Stimulated activated CD8-positive, alpha-beta memory T cell treated with anti-CD3 and anti-CD28 coated beads, Interleukin-4, amount 100 ng/mL, for 1 hour (primary cell): ENCODE measurements around the gene SMYD3.
"Not testable (repeated sequence)": the region's sequence is repeated elsewhere in the genome, so short reads cannot be mapped to it uniquely, and the experiment has no call there.

Experiments
- DNase-seq, 2 donors: peaks; one replicate each; pipeline ENCODE4 v3.0.0-alpha.2; 2020; ENCODE audit warnings: low read depth in 2 of 2, low spot score in 1 of 2

Gene SMYD3

DNA sequence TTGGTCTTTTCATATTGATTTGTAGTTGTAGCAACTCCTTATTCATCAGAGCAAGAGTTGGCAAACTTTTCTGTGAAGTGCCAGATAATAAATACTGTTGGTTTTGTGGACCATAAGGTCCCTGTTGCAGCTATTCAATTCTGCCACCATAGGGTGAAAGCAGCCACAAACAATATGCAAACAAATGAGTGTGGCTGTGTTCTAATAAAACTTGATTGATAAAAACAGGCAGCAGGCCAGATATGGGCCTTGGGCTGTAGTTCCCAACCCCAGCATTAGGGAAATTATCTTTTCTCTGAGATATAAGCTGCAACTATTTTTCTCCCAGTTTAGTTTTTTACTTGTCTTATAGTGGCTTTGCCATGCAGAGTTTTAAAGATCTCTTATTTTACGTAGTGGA is 469.2 kb downstream of the SMYD3 start:
- DNase-seq = no peak

DNA sequence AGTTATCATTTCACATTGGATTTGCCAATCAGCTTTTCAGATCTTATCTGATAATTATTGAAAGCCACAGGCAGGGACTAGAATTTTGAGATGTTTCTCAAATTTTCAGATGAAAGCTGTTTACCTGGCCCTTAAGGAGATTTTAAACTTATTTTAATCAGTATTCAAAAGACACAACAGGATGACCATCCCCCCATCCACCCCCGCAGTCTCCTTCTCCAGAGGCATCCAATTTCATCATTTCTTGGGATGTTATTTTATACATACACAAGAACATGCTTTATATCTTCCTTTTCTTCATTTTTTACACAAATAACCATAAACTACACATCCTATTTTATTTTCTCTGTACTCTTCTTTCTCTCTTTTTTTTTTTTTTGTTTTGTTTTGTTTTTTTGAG is 470.9 kb downstream of the SMYD3 start:
- DNase-seq = no peak

DNA sequence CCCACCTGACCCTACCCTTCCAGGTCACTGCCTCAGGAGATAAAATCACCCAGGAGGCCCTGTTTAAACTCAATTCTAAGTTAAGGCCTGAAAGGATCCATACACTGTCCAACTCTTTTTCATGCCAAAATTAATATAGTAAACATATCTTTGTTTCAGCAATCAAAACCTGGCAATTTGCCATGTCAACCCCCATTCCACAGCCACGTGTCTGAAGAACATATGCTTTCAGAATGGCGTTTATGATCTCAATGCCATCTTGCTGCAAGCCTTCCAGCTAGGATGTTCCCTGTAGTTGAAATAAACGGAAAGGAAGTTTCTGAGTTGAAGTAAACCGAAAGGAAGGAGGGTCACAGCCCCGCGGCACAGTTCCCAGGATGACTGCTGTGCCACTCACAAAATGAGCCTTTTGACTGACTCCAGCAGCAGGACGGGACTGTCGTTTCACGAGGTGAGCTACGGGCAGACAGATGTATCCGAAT is 472.0 kb downstream of the SMYD3 start:
- DNase-seq = no peak

DNA sequence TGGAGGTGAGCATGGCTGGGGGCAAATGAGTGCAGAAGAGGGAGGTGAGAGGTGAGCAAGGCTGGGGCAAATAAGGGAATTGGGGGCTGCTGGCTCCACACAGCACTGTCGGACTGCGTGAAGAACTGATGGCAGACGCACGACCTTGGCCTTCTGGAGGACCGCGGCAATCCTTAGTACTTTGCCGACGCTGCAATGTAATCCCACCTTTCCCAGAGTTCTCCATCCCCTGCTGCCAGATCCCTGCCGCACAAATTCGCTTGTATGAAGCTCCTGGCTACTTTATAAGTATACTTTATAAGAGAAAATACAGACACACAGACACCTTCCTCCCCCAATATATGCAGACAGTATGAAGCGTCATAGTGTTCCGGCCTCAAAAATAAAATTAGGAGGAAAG is 472.4 kb downstream of the SMYD3 start:
- no peak for DNase-seq

DNA sequence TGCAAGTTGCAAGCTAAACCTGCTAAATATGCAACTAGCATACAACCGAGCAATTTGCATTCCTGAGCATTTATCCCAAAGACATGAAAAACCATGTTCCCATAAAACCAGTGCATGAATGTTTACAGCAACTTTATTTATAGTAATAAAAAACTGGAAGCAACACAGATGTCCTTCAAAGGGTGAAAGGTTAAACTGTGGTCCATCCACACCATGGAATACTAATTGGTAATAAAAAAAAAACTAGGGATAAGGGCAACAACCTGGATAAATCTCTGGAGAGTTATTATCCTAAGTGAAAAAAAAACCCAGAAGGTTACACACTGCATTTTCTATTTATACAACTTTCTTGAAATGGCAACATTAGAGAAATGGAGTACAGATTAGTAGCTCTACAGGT is 474.1 kb downstream of the SMYD3 start:
- no peak for DNase-seq

DNA sequence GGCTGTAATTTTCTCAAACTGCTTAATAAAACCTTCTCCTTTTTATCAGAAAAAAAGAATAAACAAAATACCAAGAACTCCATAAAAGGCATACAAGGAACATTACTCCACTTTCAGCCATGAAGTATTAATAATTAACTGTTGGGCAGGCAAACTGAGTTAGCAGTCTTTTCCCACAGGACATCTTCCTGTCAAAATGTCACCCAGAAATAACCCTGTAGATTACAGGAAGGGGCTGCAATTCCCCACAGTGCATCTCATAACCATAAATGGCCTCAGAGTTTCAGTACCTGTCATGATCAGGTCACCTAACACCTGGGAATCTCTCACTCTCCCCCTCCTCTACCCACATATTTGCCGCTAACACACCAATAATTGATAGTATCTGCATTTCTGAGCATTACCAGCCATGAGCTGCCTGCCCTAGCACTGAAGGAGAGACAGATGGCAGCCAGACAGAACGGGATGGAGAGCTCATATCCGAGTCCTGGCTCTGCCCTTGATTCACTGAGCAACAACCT is 475.0 kb downstream of the SMYD3 start:
- DNase-seq = no peak

DNA sequence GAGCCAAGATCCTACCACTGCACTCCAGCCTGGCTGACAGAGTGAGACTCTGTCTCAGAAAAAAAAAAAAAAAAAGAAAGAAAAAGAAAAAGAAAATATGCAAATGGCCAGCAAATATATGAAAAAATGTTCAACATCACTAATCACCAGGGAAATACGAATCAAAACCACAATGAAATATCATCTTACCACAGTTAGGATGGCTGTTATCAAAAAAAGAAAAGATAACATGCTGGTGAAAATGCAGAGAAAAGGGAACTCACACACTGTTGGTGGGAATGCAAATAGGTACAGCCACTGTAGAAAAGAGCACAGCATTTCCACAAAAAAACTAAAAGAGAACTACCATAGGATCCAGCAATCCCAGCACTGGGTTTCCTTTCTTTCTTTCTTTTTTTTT is 477.5 kb downstream of the SMYD3 start:
- DNase-seq = no peak

DNA sequence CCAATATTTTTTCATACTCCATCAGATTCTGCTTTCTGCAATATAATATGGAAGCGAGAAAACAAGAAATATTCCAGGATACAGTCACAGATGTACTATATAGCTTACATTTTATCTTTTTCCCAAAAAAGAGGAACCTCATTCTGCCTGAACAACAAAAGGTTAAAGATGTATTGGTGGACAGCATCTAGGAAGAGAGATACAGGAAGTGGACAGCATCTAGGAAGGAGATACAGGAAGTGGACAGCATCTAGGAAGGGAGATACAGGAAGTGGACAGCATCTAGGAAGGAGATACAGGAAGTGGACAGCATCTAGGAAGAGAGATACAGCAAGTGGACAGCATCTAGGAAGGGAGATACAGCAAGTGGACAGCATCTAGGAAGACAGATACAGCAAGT is 483.0 kb downstream of the SMYD3 start:
- DNase-seq = not testable (repeated sequence)

DNA sequence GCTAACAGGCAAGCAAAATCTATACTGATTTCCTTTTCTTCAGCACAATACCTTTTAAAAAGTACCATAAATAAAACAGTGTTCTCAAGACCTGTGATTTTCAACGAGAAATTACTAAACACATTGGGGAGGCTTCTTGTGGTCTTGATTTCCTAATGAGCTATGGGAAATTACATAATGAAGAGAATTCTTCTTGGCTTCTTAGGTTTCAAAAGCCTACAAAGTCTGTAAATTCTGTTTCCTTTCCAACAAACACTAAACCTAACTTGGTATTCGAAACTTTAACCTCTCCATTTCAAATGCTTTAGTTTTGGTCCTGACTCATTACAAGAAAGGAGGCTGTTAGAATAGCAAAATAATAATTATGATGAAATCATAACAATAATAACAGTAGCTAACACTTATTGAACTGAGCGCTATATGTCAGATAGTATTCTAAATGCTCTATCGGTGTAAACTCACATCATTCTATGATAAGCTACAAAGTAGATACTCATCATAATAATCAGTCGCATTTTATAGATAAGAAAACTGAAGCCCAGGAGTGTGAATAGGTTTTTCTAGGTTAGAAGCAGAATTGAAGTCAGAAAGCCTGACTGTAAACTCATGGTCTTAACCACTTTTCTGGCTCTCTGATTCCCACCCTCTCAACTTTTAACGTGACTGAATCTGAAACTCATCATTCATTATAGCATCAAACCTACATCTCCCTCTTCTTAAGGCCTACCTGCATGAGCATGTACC is 486.7 kb downstream of the SMYD3 start:
- DNase-seq = no peak

DNA sequence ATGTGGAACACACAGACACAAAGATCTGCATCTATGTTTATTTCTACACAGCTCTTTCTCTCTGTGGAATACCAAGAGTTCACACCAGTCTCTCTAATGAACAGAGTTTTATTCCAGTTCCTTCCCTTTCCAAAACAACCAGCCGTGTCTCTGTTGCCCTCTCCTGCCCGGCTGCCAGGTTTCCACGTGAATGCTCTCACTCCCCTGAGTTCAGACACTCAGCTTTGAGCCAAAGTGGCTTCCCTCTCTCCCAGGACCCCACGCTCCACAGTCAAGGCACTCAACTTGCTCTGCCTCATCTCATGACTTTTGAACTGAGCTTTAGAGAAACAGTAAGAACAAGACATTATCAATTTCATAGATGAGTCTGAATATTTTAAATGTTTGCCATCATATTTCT is 488.9 kb downstream of the SMYD3 start:
- DNase-seq = no peak

DNA sequence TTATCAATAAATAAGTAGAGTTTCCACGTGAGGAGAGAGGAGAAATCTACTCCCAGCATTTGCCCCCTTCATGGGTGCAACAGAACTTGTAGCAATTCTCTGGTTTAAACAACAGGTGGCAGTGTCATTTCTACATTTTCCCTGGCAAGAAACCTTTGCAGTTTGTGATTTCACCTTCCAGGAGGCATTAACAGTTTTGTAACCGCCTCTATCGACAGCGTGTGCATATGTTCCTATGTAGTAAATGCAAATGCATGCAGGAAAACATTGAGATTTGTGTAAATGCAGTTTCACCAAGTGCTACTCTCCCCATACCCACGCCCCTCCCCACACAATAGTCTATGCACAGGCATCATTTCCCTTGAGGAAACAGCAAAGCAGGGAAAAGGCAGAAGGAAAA is 494.7 kb downstream of the SMYD3 start:
- no peak for DNase-seq

DNA sequence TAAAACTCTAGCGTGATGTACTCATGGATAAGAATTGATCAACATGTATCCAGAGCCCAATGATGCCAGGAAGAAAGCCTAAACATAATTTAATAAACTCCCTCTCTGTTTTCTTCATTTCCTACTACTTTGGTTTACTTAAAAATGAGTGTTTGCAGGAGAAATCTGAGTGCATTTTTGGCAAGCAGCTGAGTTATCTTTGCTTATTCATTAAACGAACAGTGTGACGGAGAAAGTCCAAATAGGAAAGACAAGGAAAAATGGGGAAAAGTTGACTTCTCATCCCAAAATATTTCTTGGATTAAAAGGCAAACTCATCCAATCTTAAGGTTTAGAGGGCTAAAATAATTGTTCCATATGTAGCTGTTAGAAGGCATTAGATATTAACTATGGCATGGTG is 496.7 kb downstream of the SMYD3 start:
- no peak for DNase-seq

DNA sequence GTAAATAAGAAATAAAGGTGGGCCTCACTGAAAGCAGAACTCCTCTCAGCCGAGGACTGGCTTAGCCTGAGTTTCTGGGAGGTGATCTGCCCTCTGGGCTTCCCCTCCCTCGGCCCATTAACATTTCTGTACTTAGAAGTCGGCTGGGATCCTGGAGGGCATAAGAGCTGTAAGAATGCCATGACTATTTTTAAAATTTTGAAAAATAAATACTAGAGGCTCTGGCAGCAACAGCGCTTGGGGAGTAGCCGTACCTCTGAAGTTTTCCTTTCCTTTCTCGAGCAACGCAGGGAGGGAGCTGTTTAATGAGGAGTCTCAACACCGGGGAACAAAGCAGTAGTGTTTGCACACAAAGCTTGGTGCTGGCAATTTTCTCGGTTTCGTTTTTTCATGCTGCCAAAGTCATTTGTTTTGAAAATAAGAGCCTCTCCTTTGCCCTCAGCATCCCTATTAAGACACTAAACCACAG is 498.7 kb downstream of the SMYD3 start:
- DNase-seq = no peak

DNA sequence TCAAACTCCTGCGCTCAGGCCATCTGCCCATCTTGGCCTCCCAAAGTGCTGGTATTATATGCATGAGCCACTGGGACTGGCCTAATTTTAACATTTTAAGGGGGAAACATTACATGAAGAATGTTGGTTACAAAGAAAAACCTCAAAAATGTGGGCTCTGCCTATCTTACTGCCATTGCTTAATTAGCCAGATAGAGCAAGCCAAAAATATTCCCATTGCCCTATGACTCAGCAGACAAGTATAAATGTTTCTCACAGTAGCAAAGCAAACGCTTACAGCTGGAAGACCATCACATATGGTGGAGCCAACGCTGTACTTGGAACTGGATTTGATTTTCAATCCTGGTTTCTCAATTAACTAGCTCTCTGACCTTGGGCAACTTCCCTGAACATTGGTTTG is 502.0 kb downstream of the SMYD3 start:
- DNase-seq = no peak

DNA sequence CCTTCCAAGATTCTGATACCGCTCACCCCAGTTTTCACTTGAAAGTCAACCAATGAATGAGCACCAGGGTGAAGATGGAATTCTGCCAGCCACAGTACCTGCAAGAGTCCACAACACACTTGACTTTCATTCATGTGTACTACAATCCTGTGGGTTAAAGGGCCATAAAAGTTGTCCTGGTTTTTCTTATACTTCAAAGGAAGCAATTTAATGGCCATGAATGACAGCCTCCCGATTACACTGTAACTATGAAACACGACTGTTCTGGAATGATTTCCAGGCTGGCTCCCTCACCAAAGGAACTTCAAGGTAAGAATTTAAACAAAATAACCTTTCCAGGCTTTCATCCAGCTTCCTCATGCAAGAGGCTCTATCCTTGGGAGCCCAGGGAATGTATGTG is 502.8 kb downstream of the SMYD3 start:
- no peak for DNase-seq

DNA sequence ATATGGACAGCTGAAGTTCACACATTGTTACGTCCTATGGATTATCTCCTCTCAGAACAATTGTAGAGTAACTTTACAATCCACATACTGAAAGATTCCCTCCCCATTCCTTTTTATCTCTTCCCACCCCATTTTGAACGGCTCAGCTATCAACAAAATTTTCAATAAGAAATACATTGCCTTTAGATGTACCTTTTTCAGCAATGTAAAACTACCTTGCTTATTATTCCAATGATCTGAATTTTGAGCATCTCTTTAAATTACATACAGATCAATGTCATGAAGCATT is 503.7 kb downstream of the SMYD3 start:
- no peak for DNase-seq

DNA sequence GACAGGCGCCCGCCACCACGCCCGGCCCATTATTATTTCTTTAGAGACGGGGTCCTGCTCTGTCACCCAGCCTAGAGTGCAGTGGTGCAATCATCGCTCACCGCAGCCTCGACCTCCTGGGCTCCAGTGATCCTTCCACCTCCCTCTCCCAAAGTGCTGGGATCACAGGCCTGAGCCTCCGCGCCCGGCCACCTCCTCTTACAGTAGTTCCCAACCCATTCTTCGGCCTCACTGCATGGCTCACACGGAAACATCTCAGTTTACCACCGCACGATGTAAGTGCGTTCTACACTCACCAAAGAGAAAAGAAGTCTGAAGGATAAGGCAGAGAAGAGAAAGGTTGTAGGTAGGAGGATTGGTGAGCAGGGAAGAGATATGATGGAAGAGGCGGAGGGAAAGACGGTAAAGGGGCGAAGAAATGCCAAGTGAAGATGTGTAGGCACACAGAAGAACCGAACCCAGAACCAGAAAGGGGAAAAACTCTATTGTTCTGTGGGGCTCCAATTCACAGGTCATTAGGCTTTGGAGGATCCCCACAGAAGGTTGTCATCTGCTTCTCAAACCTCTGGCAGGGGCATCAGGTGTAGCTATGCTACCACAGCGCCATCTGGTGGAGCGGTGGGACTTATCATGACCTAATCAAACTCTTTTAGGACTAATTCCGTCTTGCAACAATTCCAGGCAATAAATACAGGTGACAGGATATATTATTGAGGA is 504.2 kb downstream of the SMYD3 start:
- DNase-seq = peak; percentile 68 to 75

DNA sequence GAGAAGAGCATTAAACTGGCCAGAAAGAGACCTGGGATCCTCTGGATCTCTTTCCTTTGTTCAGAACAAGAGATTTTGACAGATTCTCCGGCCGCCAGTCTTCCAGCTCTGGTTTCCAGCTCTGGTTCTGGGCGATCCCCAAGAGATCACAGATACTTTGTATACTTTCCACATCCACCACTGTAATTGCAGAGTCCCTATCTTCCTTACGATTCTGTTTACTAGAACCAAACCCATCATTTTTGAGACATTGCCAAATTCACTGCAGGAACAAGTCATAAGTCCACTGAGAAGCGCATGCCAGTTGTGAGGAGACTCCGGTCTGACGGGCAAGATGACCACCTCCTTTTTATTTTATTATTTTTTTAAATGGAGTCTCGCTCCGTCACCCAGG is 505.2 kb downstream of the SMYD3 start:
- DNase-seq = no peak

DNA sequence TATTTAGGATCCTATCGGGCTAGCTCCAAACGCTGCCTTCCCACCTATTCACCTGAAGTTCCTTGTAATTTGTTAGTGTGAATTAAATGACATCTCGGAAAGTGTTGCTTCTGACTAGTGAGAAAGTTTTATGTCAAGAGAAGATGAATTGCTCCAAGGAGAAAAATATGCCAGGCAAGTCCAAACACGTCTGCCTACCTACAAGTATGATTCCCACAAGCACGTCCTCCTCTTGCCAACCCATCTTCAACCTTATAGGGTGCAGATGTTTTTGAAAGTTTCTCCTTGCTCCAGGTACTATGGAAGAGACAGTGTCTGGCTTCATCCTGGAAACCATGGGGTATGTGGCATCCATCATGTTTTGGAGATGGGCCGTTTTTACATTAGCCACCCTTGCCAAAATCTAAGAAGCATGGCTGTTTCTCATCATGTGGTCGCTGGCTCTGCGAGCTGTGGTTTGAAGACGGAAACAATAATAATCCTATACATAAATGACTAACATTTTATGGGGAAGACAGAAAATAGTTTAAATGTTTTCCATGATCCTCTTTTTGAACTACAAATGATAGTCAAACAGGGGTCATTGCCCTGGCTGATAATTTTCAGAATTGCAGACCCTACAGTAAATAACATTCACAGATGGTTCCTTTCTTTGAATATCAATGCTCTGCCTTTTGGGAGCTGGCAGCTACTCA is 505.8 kb downstream of the SMYD3 start:
- no peak for DNase-seq

DNA sequence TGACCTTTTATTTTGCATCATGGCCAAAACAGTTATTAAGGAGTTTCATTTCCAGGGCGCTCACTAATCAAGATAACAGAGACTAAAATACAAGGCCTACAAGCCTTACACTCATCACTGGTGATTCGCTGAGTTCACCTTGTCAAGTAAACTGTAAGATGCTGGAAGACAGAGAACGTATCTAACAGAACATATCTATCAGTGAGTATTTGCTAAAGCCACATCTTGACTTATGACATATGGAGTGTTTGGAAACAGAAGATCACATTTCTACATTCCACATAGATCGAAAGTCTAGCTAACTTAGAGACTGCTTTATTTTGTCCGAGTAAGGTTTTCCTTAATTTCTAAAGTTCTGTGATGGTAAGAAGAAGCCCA is 506.5 kb downstream of the SMYD3 start:
- DNase-seq = no peak

DNA sequence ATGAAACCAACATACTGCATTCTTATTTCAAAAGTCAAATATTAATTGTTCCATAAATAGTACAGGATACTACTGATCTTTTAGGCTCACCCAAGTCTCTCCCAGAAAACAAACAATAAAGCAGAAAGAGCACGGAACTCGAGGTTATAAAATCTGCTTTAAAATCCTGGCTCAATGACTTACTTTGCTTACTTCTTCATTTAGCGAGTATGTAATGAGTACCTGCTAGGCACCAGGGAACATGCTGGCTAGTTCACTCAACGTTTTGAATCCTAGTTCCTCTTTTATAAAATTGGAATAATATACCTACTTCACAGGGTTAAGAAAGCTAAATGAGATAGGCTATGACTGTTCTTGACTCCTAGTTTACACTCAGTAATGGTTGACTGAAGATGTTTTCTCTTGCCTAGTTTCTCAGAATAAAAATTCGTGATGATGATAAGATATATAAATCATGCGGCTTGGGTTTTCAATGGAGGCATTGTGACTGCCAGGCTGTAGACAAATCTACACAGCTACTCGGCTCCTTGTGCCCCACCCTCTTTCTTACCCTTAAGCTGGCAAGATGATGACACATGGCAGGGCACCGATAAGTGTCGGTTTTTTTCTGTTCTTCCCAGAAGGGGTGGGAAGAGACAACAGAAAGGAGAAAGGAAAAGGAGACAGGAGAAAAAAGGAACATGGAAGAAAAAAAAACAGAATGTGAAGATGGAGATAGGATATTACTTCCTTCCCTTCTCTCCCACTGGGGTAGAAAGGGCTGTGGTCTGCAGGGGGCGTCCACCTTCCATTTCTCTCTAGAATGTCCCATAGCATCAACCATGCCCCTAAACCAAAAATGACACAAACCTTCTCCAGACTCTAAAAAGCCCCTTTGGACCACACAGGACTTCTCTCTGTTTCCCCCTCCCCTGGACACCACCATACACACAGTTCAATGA is 507.1 kb downstream of the SMYD3 start:
- no peak for DNase-seq
